HEK293 (cell line): ENCODE results near the gene XAGE2.
"Not testable (repeated sequence)": the region's sequence is repeated elsewhere in the genome, so short reads cannot be mapped to it uniquely, and the experiment has no call there.

Experiments
- CTCF ChIA-PET: fragments of 350-600 bp; formaldehyde crosslinking; extraction: SDS; loops from one replicate; lab custom pipeline; 2021; ENCODE audit warnings: antibody characterized with exemption; lab: Yijun Ruan, JAX
- POLR2A ChIA-PET: fragments of 300-600 bp; formaldehyde crosslinking; extraction: SDS; loops from one replicate; lab custom pipeline; 2020; ENCODE audit warnings: antibody characterized with exemption, inconsistent platforms; lab: Yijun Ruan, JAX
- H3K27ac ChIP-seq: fragments of 200-500 bp; sonication (Bioruptor generic); 2 replicates; pipeline ENCODE4 v1.5.1; 2014; ENCODE audit warnings: low read depth, low read length, control low read depth, inconsistent platforms; ENCODE audit errors: extremely low read depth
- H3K36me3 ChIP-seq, 2 experiments: fragments of 200-500 bp in 1 of 2; sonication (Bioruptor generic) in 1 of 2; 1 replicate in 1 of 2; 2 replicates in 1 of 2; pipeline ENCODE4 v1.5.1; 2014 to 2017; ENCODE audit warnings: inconsistent platforms in 2 of 2, low read length in 2 of 2; ENCODE audit not compliant: control insufficient read depth in 2 of 2, insufficient read depth in 1 of 2
- H3K4me1 ChIP-seq: fragments of 200-500 bp; sonication (Bioruptor generic); 2 replicates; pipeline ENCODE4 v1.5.1; 2014; ENCODE audit warnings: mild to moderate bottlenecking, low read length, inconsistent platforms; ENCODE audit not compliant: control insufficient read depth, insufficient read depth
- H3K4me3 ChIP-seq: 2 replicates; pipeline ENCODE4 v1.5.1; 2011; ENCODE audit warnings: low read depth, mild to moderate bottlenecking, control low read depth, low read length, moderate library complexity
- H3K9me3 ChIP-seq: fragments of 200-500 bp; sonication (Bioruptor generic); 2 replicates; pipeline ENCODE4 v1.5.1; 2014; ENCODE audit warnings: low read depth, low read length, inconsistent platforms; ENCODE audit not compliant: control insufficient read depth, insufficient read depth
- FEZF1 ChIP-seq: fragments of 450-650 bp; formaldehyde crosslinking; IDR thresholded peaks from 2 replicates; pipeline ENCODE4 v1.5.1; 2016; ENCODE audit warnings: missing biosample characterization, missing genetic modification characterization
- GLI2 ChIP-seq: fragments of 450-650 bp; formaldehyde crosslinking; IDR thresholded peaks from 2 replicates; pipeline ENCODE4; 2017; ENCODE audit warnings: missing biosample characterization, missing genetic modification characterization, low read depth, borderline replicate concordance
- PBX3 ChIP-seq: sonication (generic); formaldehyde crosslinking; IDR thresholded peaks from 2 replicates; pipeline ENCODE4 v1.8.1; 2022; ENCODE audit warnings: mild to moderate bottlenecking, moderate library complexity, missing genetic modification reagents
- PRDM1 ChIP-seq: fragments of 450-650 bp; formaldehyde crosslinking; IDR thresholded peaks from 2 replicates; pipeline ENCODE4; 2016; ENCODE audit warnings: missing biosample characterization, missing genetic modification characterization
- ZNF221 ChIP-seq: fragments of 450-650 bp; formaldehyde crosslinking; IDR thresholded peaks from 2 replicates; pipeline ENCODE4 v1.5.1; 2017; ENCODE audit warnings: missing biosample characterization, missing genetic modification characterization, borderline replicate concordance
- ZNF394 ChIP-seq: fragments of 450-650 bp; formaldehyde crosslinking; IDR thresholded peaks from 2 replicates; pipeline ENCODE4 v1.5.1; 2016; ENCODE audit warnings: missing biosample characterization, missing genetic modification characterization, mild to moderate bottlenecking, moderate library complexity, borderline replicate concordance
- ZNF398 ChIP-seq: fragments of 450-650 bp; formaldehyde crosslinking; IDR thresholded peaks from 2 replicates; pipeline ENCODE4 v1.5.1; 2017; ENCODE audit warnings: missing biosample characterization, missing genetic modification characterization
- ZNF473 ChIP-seq: fragments of 450-650 bp; formaldehyde crosslinking; IDR thresholded peaks from 2 replicates; pipeline ENCODE4 v1.5.1; 2017; ENCODE audit warnings: missing biosample characterization, missing genetic modification characterization
- ZNF621 ChIP-seq: fragments of 450-650 bp; formaldehyde crosslinking; IDR thresholded peaks from 2 replicates; pipeline ENCODE4 v1.5.1; 2017; ENCODE audit warnings: missing biosample characterization, missing genetic modification characterization
- ZNF629 ChIP-seq: fragments of 450-650 bp; formaldehyde crosslinking; IDR thresholded peaks from 2 replicates; pipeline ENCODE4 v1.5.1; 2017; ENCODE audit warnings: missing biosample characterization, missing genetic modification characterization
- ZNF654 ChIP-seq: fragments of 450-650 bp; formaldehyde crosslinking; IDR thresholded peaks from 2 replicates; pipeline ENCODE4 v1.5.1; 2016; ENCODE audit warnings: low read depth, missing biosample characterization, missing genetic modification characterization

Gene XAGE2

GRCh38 chrX:52341493-52341892 is 27.3 kb upstream of the XAGE2 start:
- H3K27ac ChIP-seq = no peak overlapping the region
- CTCF ChIA-PET = interaction anchor here (0.7 kb wide), 1 partner anchor 1305 kb away, joined by 3 read pairs; no protein-coding TSS in a partner anchor
- no peak overlapping the region for H3K4me3 ChIP-seq
- no peaks in the 10 kb centered on the region for H3K36me3 ChIP-seq
- H3K4me1 ChIP-seq = no peaks in the 10 kb centered on the region
- POLR2A ChIA-PET = no interaction called here
- H3K9me3 ChIP-seq = no peaks in the 10 kb centered on the region
- TF ChIP-seq ZNF621 (tag by site-specific recombination) (no peak), ZNF473 (no peak)

GRCh38 chrX:52343131-52343530 is 25.7 kb upstream of the XAGE2 start:
- H3K9me3 ChIP-seq, H3K4me1 ChIP-seq, H3K27ac ChIP-seq, H3K36me3 ChIP-seq, H3K4me3 ChIP-seq, POLR2A ChIA-PET, CTCF ChIA-PET: not testable (repeated sequence)

- POLR2A ChIA-PET = interaction anchor here (0.7 kb wide), 1 partner anchor 44 kb away, joined by 3 read pairs; no protein-coding TSS in a partner anchor
- not testable (repeated sequence) for H3K4me3 ChIP-seq, H3K36me3 ChIP-seq, H3K9me3 ChIP-seq, H3K4me1 ChIP-seq, H3K27ac ChIP-seq
- CTCF ChIA-PET = interaction anchor here (0.6 to 1.6 kb wide), 9 partner anchors 12 to 928 kb away, joined by 3 to 8 read pairs (median 3); no protein-coding TSS in a partner anchor
- TF ChIP-seq ZNF654 (tag by site-specific recombination) = peak; percentile 32; the same call in 1 of the 2 replicates
Observed at GRCh38 chrX:52345402-52345801, 23.4 kb upstream of the XAGE2 start.

GRCh38 chrX:52346174-52347165 is 22.4 kb upstream of the XAGE2 start:
- CTCF ChIA-PET = interaction anchor here (0.6 to 1.6 kb wide), 7 partner anchors 30 to 1432 kb away, joined by 3 to 8 read pairs (median 4); no protein-coding TSS in a partner anchor

GRCh38 chrX:52349681-52350080 is 19.1 kb upstream of the XAGE2 start:
- ChIA-PET CTCF (no interaction called here), POLR2A (no interaction called here)
- Histone ChIP-seq H3K4me1 (no peaks in the 10 kb centered on the region), H3K4me3 (no peak overlapping the region), H3K27ac (no peak overlapping the region), H3K9me3 (no peaks in the 10 kb centered on the region), H3K36me3 (no peaks in the 10 kb centered on the region)
- no peak for TF ChIP-seq ZNF398 (tag by site-specific recombination)
- TF ChIP-seq ZNF221 (tag by site-specific recombination) = no peak
- no peak for TF ChIP-seq ZNF394
- no peak for TF ChIP-seq FEZF1 (tag by site-specific recombination)

More at GRCh38 chrX:52346174-52347165, 22.4 kb upstream of the XAGE2 start:
- no peaks in the 10 kb centered on the region for H3K4me1 ChIP-seq
- POLR2A ChIA-PET = no interaction called here
- no peak overlapping the region for H3K4me3 ChIP-seq
- no peak overlapping the region for H3K27ac ChIP-seq
- no peaks in the 10 kb centered on the region for H3K9me3 ChIP-seq
- TF ChIP-seq ZNF629 (tag by site-specific recombination) (peak; percentile 33; the same call in 1 of the 2 replicates), PBX3 (CRISPR knock-in tag) (no peak), PRDM1 (tag by site-specific recombination) (no peak), GLI2 (tag by site-specific recombination) (no peak)
- TF ChIP-seq, all 188 proteins: peak for 1
- no peaks in the 10 kb centered on the region for H3K36me3 ChIP-seq
